Fibroblast of mammary gland (primary cell): Measurements from ENCODE around the gene ST3GAL3.

Experiments used
- DNase-seq: peaks from one replicate; pipeline ENCODE4 v3.0.0-alpha.2; 2010; ENCODE audit warnings: low read depth
- H3K4me3 ChIP-seq: 2 replicates; pipeline ENCODE4 v1.5.1; 2011; ENCODE audit warnings: low read depth, mild to moderate bottlenecking, low read length, moderate library complexity; ENCODE audit not compliant: control insufficient read depth
- TF ChIP-seq, protein P1 (sequence below): conservative IDR thresholded peaks from 2 replicates; pipeline ENCODE4 v1.5.1; 2011; ENCODE audit warnings: low read depth, low read length, inconsistent platforms; ENCODE audit not compliant: control insufficient read depth, insufficient read depth

ST3GAL3 gene, protein sequence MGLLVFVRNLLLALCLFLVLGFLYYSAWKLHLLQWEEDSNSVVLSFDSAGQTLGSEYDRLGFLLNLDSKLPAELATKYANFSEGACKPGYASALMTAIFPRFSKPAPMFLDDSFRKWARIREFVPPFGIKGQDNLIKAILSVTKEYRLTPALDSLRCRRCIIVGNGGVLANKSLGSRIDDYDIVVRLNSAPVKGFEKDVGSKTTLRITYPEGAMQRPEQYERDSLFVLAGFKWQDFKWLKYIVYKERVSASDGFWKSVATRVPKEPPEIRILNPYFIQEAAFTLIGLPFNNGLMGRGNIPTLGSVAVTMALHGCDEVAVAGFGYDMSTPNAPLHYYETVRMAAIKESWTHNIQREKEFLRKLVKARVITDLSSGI

DNA sequence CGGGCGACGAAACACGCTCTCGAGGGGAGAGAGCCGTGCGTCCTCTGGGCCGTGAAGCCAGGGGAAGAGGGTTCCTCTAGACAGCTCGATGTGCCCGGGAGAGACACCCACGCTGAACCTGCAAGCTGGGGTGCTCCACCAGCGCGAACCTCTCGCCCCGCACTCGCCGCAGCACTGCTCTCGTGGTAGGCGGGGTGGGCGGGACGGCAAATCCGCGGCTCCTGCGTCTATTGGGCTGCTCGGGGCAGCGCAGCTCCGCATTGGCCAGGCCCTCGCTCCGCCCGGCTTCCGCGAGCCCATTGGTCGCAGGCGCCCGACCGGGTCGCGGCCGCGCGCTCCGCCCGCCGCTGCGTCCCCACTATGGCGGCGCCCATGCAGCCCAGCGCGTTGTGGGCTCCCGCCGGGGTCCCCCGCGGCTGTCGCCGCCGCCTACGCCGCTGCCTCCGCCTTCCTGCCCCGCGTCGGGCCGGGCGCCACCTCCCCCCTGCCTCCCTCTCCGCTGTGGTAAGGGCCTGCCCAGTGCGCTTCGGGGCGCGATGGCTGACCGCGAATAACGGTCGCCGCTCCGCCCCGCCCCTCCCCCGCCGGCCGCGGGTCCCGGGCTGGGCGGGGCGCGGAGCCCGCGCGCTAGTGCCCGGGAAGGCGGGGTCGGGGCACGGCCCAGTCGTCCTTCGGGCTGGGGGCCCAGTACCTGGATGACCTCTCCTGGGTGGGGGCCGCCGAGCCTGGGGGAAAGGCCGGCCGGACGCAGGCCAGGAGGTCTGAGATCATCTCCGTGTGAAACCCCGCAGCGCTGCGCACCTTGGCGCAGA is at the start of gene ST3GAL3:
Gene ST3GAL3 (plus strand): TSS at position 347 of the 812 bp plus-strand sequence. CDS start 28,727 bp downstream, outside the sequence.
- DNase-seq, result peak; percentile 87
- H3K4me3 ChIP-seq, result peak within 1 kb of the TSS; percentile 86
- TF ChIP-seq, protein P1, sequence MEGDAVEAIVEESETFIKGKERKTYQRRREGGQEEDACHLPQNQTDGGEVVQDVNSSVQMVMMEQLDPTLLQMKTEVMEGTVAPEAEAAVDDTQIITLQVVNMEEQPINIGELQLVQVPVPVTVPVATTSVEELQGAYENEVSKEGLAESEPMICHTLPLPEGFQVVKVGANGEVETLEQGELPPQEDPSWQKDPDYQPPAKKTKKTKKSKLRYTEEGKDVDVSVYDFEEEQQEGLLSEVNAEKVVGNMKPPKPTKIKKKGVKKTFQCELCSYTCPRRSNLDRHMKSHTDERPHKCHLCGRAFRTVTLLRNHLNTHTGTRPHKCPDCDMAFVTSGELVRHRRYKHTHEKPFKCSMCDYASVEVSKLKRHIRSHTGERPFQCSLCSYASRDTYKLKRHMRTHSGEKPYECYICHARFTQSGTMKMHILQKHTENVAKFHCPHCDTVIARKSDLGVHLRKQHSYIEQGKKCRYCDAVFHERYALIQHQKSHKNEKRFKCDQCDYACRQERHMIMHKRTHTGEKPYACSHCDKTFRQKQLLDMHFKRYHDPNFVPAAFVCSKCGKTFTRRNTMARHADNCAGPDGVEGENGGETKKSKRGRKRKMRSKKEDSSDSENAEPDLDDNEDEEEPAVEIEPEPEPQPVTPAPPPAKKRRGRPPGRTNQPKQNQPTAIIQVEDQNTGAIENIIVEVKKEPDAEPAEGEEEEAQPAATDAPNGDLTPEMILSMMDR, result no peak

DNA sequence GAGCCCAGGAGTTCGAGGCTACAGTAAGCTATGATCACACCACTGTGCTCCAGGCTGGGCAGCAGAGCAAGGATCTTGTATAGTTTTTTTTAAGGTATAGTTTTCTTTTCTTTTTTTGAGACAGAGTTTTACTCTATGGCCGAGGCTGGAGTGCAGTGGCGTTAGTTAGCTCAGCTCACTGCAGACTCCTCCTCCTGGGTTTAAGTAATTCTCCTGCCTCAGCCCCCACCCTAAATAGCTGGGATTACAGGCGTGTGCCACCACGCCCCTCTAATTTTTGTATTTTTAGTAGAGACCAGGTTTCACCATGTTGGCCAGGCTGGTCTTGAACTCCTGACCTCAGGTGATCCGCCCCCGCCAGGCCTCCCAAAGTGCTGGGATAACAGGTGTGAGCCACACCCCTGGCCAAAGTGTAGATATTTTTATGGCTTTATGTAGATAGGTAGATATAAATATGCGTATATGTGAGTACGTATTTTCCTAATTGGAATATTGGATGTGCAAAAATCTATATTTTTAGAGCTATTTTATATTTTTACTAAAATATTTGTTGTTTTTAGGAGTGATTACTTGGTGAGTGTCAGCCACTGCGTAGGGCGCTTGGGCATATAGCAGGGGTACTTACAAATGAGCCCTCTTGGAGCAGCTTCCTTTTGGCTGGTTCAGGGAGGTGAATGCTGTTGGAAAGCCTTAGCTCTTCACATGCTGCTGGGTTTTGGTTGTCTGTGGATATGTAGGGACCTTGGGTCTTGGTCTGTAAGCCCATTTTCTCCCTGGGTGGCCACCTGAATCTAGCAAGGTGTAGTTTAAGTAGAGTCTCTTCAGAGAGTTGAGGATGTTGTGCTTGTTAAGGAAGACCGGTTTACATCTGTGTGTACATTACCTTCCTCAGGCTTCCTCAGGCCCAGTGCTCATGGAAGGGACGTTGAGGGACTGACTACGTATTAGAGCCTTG is 47.8 kb upstream of the ST3GAL3 start:
- TF ChIP-seq, protein P1, result no peak
- no peak for DNase-seq
- H3K4me3 ChIP-seq, result no peak overlapping the region

DNA sequence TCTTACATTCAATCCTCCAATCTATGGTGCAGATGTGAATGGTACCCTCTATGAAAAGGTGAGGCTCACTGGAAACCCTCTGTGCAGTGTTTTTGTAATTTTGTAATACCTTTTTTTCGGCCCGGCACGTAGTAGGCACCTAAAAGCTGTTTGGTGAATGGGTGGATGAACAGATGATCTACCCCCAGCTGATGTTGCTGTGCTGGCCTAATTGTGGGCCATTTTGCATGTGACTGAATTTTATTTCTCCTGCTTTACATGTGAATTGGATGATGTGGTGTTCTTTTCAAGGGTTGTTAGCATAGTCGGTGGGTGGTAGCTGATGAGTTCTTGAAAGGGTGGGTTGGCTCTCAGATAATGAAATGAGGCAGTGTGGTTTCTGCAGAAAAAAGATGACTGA is 47.0 kb upstream of the ST3GAL3 start:
- TF ChIP-seq, protein P1, result no peak
- H3K4me3 ChIP-seq, result no peak overlapping the region
- no peak for DNase-seq

DNA sequence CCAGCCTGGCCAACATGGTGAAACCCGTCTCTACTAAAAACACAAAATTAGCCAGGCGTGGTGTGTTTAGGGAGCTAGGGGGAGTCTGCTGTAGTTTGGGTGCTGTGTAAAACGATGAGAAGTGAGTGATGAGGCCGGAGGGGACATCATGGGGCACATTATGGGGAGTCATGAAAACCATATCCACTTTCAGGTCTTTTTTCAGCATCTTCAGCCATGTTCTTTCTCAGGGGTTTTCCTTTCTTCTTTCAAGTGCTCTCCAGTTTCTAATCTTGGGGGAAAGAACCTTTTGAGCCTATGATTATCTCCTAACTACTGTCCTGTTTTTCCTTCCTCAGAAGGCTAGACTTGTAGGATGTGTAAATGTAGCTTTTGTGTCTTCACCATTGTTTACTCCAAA is 43.0 kb upstream of the ST3GAL3 start:
- DNase-seq, result no peak
- H3K4me3 ChIP-seq, result no peak overlapping the region
- TF ChIP-seq, protein P1, result no peak

DNA sequence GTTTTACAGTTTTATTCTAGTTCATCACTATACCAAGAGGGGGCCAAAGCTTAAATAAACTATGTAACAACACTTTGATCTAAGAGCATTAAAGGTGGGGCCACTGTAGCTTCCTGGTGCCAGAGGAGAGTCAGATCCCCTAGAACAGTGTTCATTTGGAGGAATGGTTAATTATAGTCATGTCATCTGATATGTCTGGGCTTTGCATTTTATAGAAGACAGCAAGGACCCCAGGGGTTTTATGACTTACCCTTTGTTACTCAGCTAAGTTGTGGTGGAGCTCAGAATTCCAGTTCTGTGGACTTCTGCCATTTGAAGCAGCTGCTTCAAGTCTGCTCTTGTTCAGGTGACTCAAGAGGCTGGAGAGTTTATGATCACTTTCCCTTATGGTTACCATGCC is 40.7 kb upstream of the ST3GAL3 start:
- TF ChIP-seq, protein P1, result no peak
- peak; percentile 30 for DNase-seq
- no peak overlapping the region for H3K4me3 ChIP-seq

DNA sequence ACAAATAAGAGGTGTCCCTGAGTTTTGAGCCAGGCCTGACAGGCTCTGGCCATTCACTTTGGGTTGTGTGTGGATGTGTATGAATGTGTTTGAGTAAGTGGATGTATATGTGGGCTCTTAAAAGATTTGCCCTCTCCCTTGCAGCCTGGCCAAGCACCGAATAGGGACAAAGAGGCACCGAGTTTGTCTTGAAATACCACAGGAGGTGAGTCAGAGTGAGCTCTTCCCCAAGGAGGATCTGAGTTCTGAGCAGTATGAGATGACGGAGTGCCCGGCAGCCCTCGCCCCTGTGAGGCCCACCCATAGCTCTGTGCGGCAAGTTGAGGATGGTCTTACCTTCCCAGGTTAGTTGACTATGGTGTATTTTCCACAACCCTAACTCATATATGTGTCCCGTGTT is 38.4 kb upstream of the ST3GAL3 start:
- TF ChIP-seq, protein P1, result no peak
- H3K4me3 ChIP-seq, result no peak overlapping the region
- peak; percentile 49 for DNase-seq
